ENCODE measurements around the gene TSPAN18.

TSPAN18 gene

DNA sequence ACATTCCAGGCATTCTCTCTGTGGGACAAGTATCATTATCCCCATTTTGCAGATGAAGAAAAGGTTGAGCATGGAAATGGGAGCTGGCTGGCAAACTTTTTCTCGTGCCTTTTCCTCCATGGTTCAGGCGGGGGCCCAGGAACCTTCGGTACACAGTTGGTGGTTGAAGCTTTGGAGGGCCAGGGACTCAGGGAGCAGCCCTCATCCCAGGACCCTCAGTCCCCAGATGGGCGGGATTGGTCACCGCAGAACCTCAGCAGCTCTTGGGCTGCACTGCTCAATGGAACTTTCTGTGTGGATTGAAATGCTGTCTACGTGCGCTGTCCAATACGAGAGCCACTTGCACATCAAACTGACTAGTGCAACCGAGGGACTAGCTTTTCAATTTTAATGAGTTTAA, 61.2 kb downstream of the TSPAN18 start:
- H4K12ac ChIP-seq (ENCODE audit: low read depth, low read length): no peak overlapping the region
- no peak overlapping the region for H2AK5ac ChIP-seq (ENCODE audit: low read length)
- peaks cover 3% of the 10 kb centered on the region for H3K9me3 ChIP-seq (ENCODE audit: insufficient read depth, low read depth, low read length)
- no peak overlapping the region for H3K18ac ChIP-seq (ENCODE audit: low read length)
- H3K4me3 ChIP-seq (ENCODE audit: low read depth, low read length): no peak overlapping the region
- H2BK120ac ChIP-seq (ENCODE audit: insufficient read depth, low read length, poor library complexity): no peak overlapping the region
- H3K9ac ChIP-seq (ENCODE audit: low read length): no peak overlapping the region
- no peak overlapping the region for H3K14ac ChIP-seq (ENCODE audit: low read length)
- H2BK12ac ChIP-seq (ENCODE audit: low read length): no peak overlapping the region
- no peak overlapping the region for H2AFZ ChIP-seq (ENCODE audit: insufficient read depth, low read length, poor library complexity)
- no peak overlapping the region for H2BK5ac ChIP-seq (ENCODE audit: low read depth, low read length, poor library complexity)
- no peaks in the 10 kb centered on the region for H3K36me3 ChIP-seq (ENCODE audit: control insufficient read depth in 1 of 2, insufficient read depth in 2 of 2, low read length in 2 of 2)
- no peak overlapping the region for H3K4ac ChIP-seq (ENCODE audit: low read depth, low read length)
- H3K4me2 ChIP-seq (ENCODE audit: low read length): no peak overlapping the region
- no CpG with 5 or more reads among the region's 9 CpGs for WGBS (ENCODE audit: extremely low coverage, insufficient coverage, insufficient read length)
- H3K27me3 ChIP-seq (ENCODE audit: insufficient read depth, low read length): no peaks in the 10 kb centered on the region
- no peaks in the 10 kb centered on the region for H3K4me1 ChIP-seq (ENCODE audit: control insufficient read depth in 1 of 2, insufficient read depth in 2 of 2, low read length in 2 of 2)
- H4K8ac ChIP-seq (ENCODE audit: low read depth, low read length): no peak overlapping the region
- H3K27ac ChIP-seq (ENCODE audit: low read depth, low read length): no peak overlapping the region
- H3K79me1 ChIP-seq (ENCODE audit: low read length): no peaks in the 10 kb centered on the region
- no peak for DNase-seq
- no peak overlapping the region for H4K91ac ChIP-seq (ENCODE audit: low read depth, low read length)
- H3K23ac ChIP-seq (ENCODE audit: low read length): no peak overlapping the region
- H3K79me2 ChIP-seq (ENCODE audit: control insufficient read depth, insufficient read depth, low read length, poor library complexity): no peaks in the 10 kb centered on the region

DNA sequence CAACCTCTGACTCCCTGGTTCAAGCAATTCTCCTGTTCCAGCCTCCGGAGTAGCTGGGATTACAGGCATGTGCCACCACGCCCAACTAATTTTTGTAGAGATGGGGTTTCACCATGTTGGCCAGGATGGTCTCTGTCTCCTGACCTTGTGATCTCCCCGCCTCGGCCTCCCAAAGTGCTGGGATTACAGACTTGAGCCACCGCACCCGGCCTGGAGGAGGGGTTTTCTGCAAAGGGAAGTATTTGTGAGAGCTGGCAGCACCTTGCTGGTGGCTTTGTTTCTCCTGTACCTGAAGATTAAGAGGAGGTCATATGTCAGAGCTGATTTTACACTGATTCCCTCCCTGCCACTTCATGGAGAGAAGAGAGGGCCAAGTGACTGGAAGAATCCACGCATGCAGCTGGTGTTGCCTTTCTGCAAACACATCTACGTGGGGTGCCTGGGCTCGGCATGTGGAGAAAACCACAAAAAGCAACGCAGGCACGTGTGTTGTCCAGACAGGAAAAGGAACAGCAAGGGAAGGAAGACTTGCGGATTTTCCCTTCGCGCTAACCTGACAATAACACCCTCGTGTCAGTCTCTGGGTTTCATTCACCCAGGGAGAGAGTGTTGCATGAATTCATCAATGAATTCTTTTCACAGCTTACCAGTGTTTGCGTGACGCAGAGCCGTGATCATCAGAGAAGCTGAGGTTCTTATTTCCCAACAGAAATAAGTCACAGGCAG, 61.9 kb downstream of the TSPAN18 start:
- H3K27me3 ChIP-seq (ENCODE audit: insufficient read depth, low read length): no peaks in the 10 kb centered on the region
- H3K79me1 ChIP-seq (ENCODE audit: low read length): no peaks in the 10 kb centered on the region
- no peak overlapping the region for H4K8ac ChIP-seq (ENCODE audit: low read depth, low read length)
- H3K4ac ChIP-seq (ENCODE audit: low read depth, low read length): no peak overlapping the region
- H3K36me3 ChIP-seq (ENCODE audit: control insufficient read depth in 1 of 2, insufficient read depth in 2 of 2, low read length in 2 of 2): no peaks in the 10 kb centered on the region
- WGBS (ENCODE audit: extremely low coverage, insufficient coverage, insufficient read length): no CpG with 5 or more reads among the region's 18 CpGs
- no peak overlapping the region for H3K9ac ChIP-seq (ENCODE audit: low read length)
- no peak overlapping the region for H2AK5ac ChIP-seq (ENCODE audit: low read length)
- H3K14ac ChIP-seq (ENCODE audit: low read length): no peak overlapping the region
- peaks cover 3% of the 10 kb centered on the region for H3K9me3 ChIP-seq (ENCODE audit: insufficient read depth, low read depth, low read length)
- no peak overlapping the region for H3K27ac ChIP-seq (ENCODE audit: low read depth, low read length)
- no peak overlapping the region for H2BK120ac ChIP-seq (ENCODE audit: insufficient read depth, low read length, poor library complexity)
- H2BK12ac ChIP-seq (ENCODE audit: low read length): no peak overlapping the region
- H3K4me3 ChIP-seq (ENCODE audit: low read depth, low read length): no peak overlapping the region
- H4K91ac ChIP-seq (ENCODE audit: low read depth, low read length): no peak overlapping the region
- H3K18ac ChIP-seq (ENCODE audit: low read length): no peak overlapping the region
- H3K23ac ChIP-seq (ENCODE audit: low read length): no peak overlapping the region
- no peak overlapping the region for H2BK5ac ChIP-seq (ENCODE audit: low read depth, low read length, poor library complexity)
- no peak overlapping the region for H4K12ac ChIP-seq (ENCODE audit: low read depth, low read length)
- no peak for DNase-seq
- no peak overlapping the region for H2AFZ ChIP-seq (ENCODE audit: insufficient read depth, low read length, poor library complexity)
- H3K4me1 ChIP-seq (ENCODE audit: control insufficient read depth in 1 of 2, insufficient read depth in 2 of 2, low read length in 2 of 2): no peaks in the 10 kb centered on the region
- no peaks in the 10 kb centered on the region for H3K79me2 ChIP-seq (ENCODE audit: control insufficient read depth, insufficient read depth, low read length, poor library complexity)
- H3K4me2 ChIP-seq (ENCODE audit: low read length): no peak overlapping the region

DNA sequence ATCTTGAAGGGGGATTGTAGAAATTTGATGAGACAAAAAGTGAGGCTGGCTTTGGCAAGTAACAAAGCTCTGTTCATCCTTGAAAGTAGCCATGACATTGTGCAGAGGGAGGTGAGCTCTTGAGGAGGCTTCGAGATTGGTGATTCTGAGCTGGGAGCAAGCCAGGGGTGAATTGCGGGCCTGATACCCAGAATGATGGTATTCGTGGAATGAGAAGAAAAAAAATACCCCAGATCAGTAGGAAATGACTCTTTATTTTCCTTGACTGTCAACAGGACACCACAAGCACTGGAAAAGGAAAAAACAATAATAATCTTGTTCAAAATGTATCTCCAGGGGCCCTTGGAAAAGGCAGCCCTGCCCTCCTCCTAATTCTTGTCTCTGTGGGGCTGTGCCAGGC, 62.7 kb downstream of the TSPAN18 start:
- Histone ChIP-seq H3K4me3 (ENCODE audit: low read depth, low read length) (no peak overlapping the region), H3K4me1 (ENCODE audit: control insufficient read depth in 1 of 2, insufficient read depth in 2 of 2, low read length in 2 of 2) (no peaks in the 10 kb centered on the region), H2BK12ac (ENCODE audit: low read length) (no peak overlapping the region), H3K36me3 (ENCODE audit: control insufficient read depth in 1 of 2, insufficient read depth in 2 of 2, low read length in 2 of 2) (no peaks in the 10 kb centered on the region), H3K27ac (ENCODE audit: low read depth, low read length) (no peak overlapping the region), H3K4me2 (ENCODE audit: low read length) (no peak overlapping the region), H2AK5ac (ENCODE audit: low read length) (no peak overlapping the region), H2BK120ac (ENCODE audit: insufficient read depth, low read length, poor library complexity) (no peak overlapping the region), H3K23ac (ENCODE audit: low read length) (no peak overlapping the region), H3K79me1 (ENCODE audit: low read length) (no peaks in the 10 kb centered on the region), H3K27me3 (ENCODE audit: insufficient read depth, low read length) (no peaks in the 10 kb centered on the region), H3K14ac (ENCODE audit: low read length) (no peak overlapping the region), H4K8ac (ENCODE audit: low read depth, low read length) (no peak overlapping the region), H3K79me2 (ENCODE audit: control insufficient read depth, insufficient read depth, low read length, poor library complexity) (no peaks in the 10 kb centered on the region), H3K9ac (ENCODE audit: low read length) (no peak overlapping the region), H3K9me3 (ENCODE audit: insufficient read depth, low read depth, low read length) (peaks cover 3% of the 10 kb centered on the region), H3K4ac (ENCODE audit: low read depth, low read length) (no peak overlapping the region), H2AFZ (ENCODE audit: insufficient read depth, low read length, poor library complexity) (no peak overlapping the region), H2BK5ac (ENCODE audit: low read depth, low read length, poor library complexity) (no peak overlapping the region), H3K18ac (ENCODE audit: low read length) (no peak overlapping the region), H4K12ac (ENCODE audit: low read depth, low read length) (no peak overlapping the region), H4K91ac (ENCODE audit: low read depth, low read length) (no peak overlapping the region)
- no peak for DNase-seq
- no CpG with 5 or more reads among the region's 3 CpGs for WGBS (ENCODE audit: extremely low coverage, insufficient coverage, insufficient read length)

DNA sequence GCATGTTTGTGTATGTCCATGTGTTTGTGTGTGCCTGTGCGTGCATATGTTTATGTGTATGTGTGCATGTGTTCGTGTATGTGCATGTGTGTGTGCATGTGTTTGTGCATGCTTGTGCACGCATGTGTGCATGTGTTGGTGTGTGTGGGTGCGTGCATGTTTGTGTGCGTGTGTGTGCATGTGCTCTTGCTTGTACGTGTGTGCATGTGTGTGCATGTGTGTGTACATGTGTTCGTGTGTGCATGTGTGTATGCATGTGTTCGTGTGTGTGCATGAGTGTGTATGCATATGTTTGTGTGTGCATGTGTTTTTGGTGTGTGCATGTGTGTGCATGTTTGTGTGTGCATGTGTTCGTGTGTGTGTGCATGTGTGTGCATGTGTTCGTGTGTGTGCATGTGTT, 63.4 kb downstream of the TSPAN18 start:
- H3K4ac ChIP-seq (ENCODE audit: low read depth, low read length): no peak overlapping the region
- no peak overlapping the region for H4K91ac ChIP-seq (ENCODE audit: low read depth, low read length)
- no peak overlapping the region for H2BK12ac ChIP-seq (ENCODE audit: low read length)
- no peaks in the 10 kb centered on the region for H3K4me1 ChIP-seq (ENCODE audit: control insufficient read depth in 1 of 2, insufficient read depth in 2 of 2, low read length in 2 of 2)
- no peak overlapping the region for H4K8ac ChIP-seq (ENCODE audit: low read depth, low read length)
- H4K12ac ChIP-seq (ENCODE audit: low read depth, low read length): no peak overlapping the region
- DNase-seq: no peak
- no peak overlapping the region for H3K9ac ChIP-seq (ENCODE audit: low read length)
- H2BK120ac ChIP-seq (ENCODE audit: insufficient read depth, low read length, poor library complexity): no peak overlapping the region
- H3K27ac ChIP-seq (ENCODE audit: low read depth, low read length): no peak overlapping the region
- H3K14ac ChIP-seq (ENCODE audit: low read length): no peak overlapping the region
- H2AK5ac ChIP-seq (ENCODE audit: low read length): no peak overlapping the region
- no peak overlapping the region for H3K4me2 ChIP-seq (ENCODE audit: low read length)
- peaks cover 3% of the 10 kb centered on the region for H3K9me3 ChIP-seq (ENCODE audit: insufficient read depth, low read depth, low read length)
- H2BK5ac ChIP-seq (ENCODE audit: low read depth, low read length, poor library complexity): no peak overlapping the region
- no peaks in the 10 kb centered on the region for H3K27me3 ChIP-seq (ENCODE audit: insufficient read depth, low read length)
- no peak overlapping the region for H3K18ac ChIP-seq (ENCODE audit: low read length)
- no peak overlapping the region for H2AFZ ChIP-seq (ENCODE audit: insufficient read depth, low read length, poor library complexity)
- peak overlapping the region; percentile 19 for H3K4me3 ChIP-seq (ENCODE audit: low read depth, low read length)
- H3K79me2 ChIP-seq (ENCODE audit: control insufficient read depth, insufficient read depth, low read length, poor library complexity): no peaks in the 10 kb centered on the region
- no peaks in the 10 kb centered on the region for H3K79me1 ChIP-seq (ENCODE audit: low read length)
- no peak overlapping the region for H3K23ac ChIP-seq (ENCODE audit: low read length)
- H3K36me3 ChIP-seq (ENCODE audit: control insufficient read depth in 1 of 2, insufficient read depth in 2 of 2, low read length in 2 of 2): no peaks in the 10 kb centered on the region
- WGBS (ENCODE audit: extremely low coverage, insufficient coverage, insufficient read length): no CpG with 5 or more reads among the region's 10 CpGs
